ENCODE data around the gene FRG2.
"Not testable (repeated sequence)": the region's sequence is repeated elsewhere in the genome, so short reads cannot be mapped to it uniquely, and the experiment has no call there.

- not testable (repeated sequence) for TF ChIP-seq CTCF, POLR2A (IDR thresholded peaks at IDR 0.05)
Measured at GRCh38 chr4:190064342-190064741, 37.3 kb upstream of the FRG2 start, which contains the start of gene DBET.

Measured in breast epithelium (tissue), 3 donors.